Measurements from ENCODE around the gene RDH12.
A peak's percentile ranks its signal among the peaks of the same experiment; 100 is the strongest.
"Not testable (repeated sequence)": the region's sequence is repeated elsewhere in the genome, so short reads cannot be mapped to it uniquely, and the experiment has no call there.

The RDH12 gene

GRCh38 chr14:67701492-67701891 lies at the start of gene RDH12:
Gene RDH12, plus strand, starts transcription at chr14:67701886. Its CDS starts 20,757 bp downstream, at chr14:67722643.
- DNase-seq (ENCODE audit: low read depth in 2 of 2), result not testable (repeated sequence)

GRCh38 chr14:67652189-67652588 lies 49.5 kb upstream of the RDH12 start:
- no peak for DNase-seq (ENCODE audit: low read depth in 2 of 2)

- no peak for DNase-seq (ENCODE audit: low read depth in 2 of 2)
These were observed 47.9 kb upstream of the RDH12 start for GRCh38 chr14:67653651-67654280.

- DNase-seq (ENCODE audit: low read depth in 2 of 2), result no peak
These were observed 38.1 kb upstream of the RDH12 start for GRCh38 chr14:67663633-67664032.

GRCh38 chr14:67665868-67666267 lies 35.8 kb upstream of the RDH12 start:
- DNase-seq (ENCODE audit: low read depth in 2 of 2), result no peak

GRCh38 chr14:67666750-67667449 lies 34.8 kb upstream of the RDH12 start:
- DNase-seq (ENCODE audit: low read depth in 2 of 2), result no peak

GRCh38 chr14:67668559-67668958 lies 33.1 kb upstream of the RDH12 start:
- no peak for DNase-seq (ENCODE audit: low read depth in 2 of 2)

GRCh38 chr14:67673451-67673850 lies 28.2 kb upstream of the RDH12 start:
- no peak for DNase-seq (ENCODE audit: low read depth in 2 of 2)

GRCh38 chr14:67674139-67674479 lies 27.6 kb upstream of the RDH12 start:
- DNase-seq (ENCODE audit: low read depth in 2 of 2), result peak in 1 of 2 donors; percentile 3

GRCh38 chr14:67674480-67675218 lies 27.0 kb upstream of the RDH12 start, which contains the start of gene VTI1B:
Gene VTI1B, minus strand, starts transcription at chr14:67674632. Its CDS starts 143 bp downstream, at chr14:67674489.
- peak; percentile 50 to 54 for DNase-seq (ENCODE audit: low read depth in 2 of 2)

GRCh38 chr14:67675219-67675582 lies 26.5 kb upstream of the RDH12 start:
- no peak for DNase-seq (ENCODE audit: low read depth in 2 of 2)

GRCh38 chr14:67679006-67679405 lies 22.7 kb upstream of the RDH12 start:
- no peak for DNase-seq (ENCODE audit: low read depth in 2 of 2)

- DNase-seq (ENCODE audit: low read depth in 2 of 2), result no peak
These were observed 21.5 kb upstream of the RDH12 start for GRCh38 chr14:67680121-67680602.

- DNase-seq (ENCODE audit: low read depth in 2 of 2), result no peak
These were observed 20.7 kb upstream of the RDH12 start for GRCh38 chr14:67680941-67681340.

- no peak for DNase-seq (ENCODE audit: low read depth in 2 of 2)
These were observed 17.8 kb upstream of the RDH12 start for GRCh38 chr14:67683842-67684241.

- DNase-seq (ENCODE audit: low read depth in 2 of 2), result no peak
These were observed 11.7 kb upstream of the RDH12 start for GRCh38 chr14:67690011-67690410.

- peak; percentile 42 to 62 for DNase-seq (ENCODE audit: low read depth in 2 of 2)
These were observed 6.8 kb upstream of the RDH12 start for GRCh38 chr14:67694791-67695393.

GRCh38 chr14:67695394-67695949 lies 6.2 kb upstream of the RDH12 start, which contains the start of gene RDH11:
Gene RDH11, minus strand, starts transcription at chr14:67695764. Its CDS starts 61 bp downstream, at chr14:67695703.
- peak; percentile 55 to 74 for DNase-seq (ENCODE audit: low read depth in 2 of 2)

- no peak for DNase-seq (ENCODE audit: low read depth in 2 of 2)
These were observed 4.7 kb upstream of the RDH12 start for GRCh38 chr14:67697006-67697405.

GRCh38 chr14:67698179-67698578 lies 3.5 kb upstream of the RDH12 start:
- no peak for DNase-seq (ENCODE audit: low read depth in 2 of 2)

GRCh38 chr14:67703997-67704396 lies 2.3 kb downstream of the RDH12 start:
- no peak for DNase-seq (ENCODE audit: low read depth in 2 of 2)

Data from activated CD8-positive, alpha-beta memory T cell treated with anti-CD3 and anti-CD28 coated beads for 4 hours (primary cell).